ENCODE data around the gene RAD51AP1.

GRCh38 chr12:4584896-4585295 lies 46.2 kb downstream of the RAD51AP1 start:
- no peak for TF ChIP-seq CTCF (conservative IDR thresholded peaks at IDR 0.05 in 1 of 2, IDR thresholded peaks at IDR 0.05 in 1 of 2; ENCODE audit: extremely low read depth in 1 of 2, insufficient read depth in 1 of 2, low read depth in 1 of 2, low read length in 2 of 2)
- no peak for TF ChIP-seq EZH2 (IDR thresholded peaks at IDR 0.05; ENCODE audit: borderline replicate concordance, low read length)

Data from mammary epithelial cell (primary cell).